GM21515 (cell line): Measurements from ENCODE around the gene MYO15B.

ENCODE experiments used
- ATAC-seq: cut with Tn5 transposase; IDR thresholded peaks from one replicate; pipeline ENCODE4 v1.9.1; 2021; ENCODE audit not compliant: unreplicated experiment

The MYO15B gene

GRCh38 chr17:75601057-75601987 lies 13.7 kb downstream of the MYO15B start:
- ATAC-seq = no peak

GRCh38 chr17:75602644-75603043 lies 15.0 kb downstream of the MYO15B start:
- no peak for ATAC-seq

- no peak for ATAC-seq
These were observed 15.5 kb downstream of the MYO15B start for GRCh38 chr17:75603123-75603522.

- ATAC-seq = no peak
These were observed 16.6 kb downstream of the MYO15B start for GRCh38 chr17:75604034-75604695.

- ATAC-seq = no peak
These were observed 18.2 kb downstream of the MYO15B start for GRCh38 chr17:75605790-75606189.

GRCh38 chr17:75607086-75607485 lies 19.5 kb downstream of the MYO15B start:
- ATAC-seq = no peak

GRCh38 chr17:75610103-75610984 lies 22.7 kb downstream of the MYO15B start:
- no peak for ATAC-seq

GRCh38 chr17:75611851-75612429 lies 24.3 kb downstream of the MYO15B start:
- no peak for ATAC-seq

- no peak for ATAC-seq
These were observed 25.5 kb downstream of the MYO15B start for GRCh38 chr17:75612906-75613626.

GRCh38 chr17:75614006-75614405 lies 26.4 kb downstream of the MYO15B start:
- ATAC-seq = no peak

- ATAC-seq = no peak
These were observed 27.1 kb downstream of the MYO15B start for GRCh38 chr17:75614556-75615270.

- ATAC-seq = no peak
These were observed 27.7 kb downstream of the MYO15B start for GRCh38 chr17:75615301-75615700.

GRCh38 chr17:75616521-75617122 lies 29.0 kb downstream of the MYO15B start:
- ATAC-seq = no peak

GRCh38 chr17:75617218-75617617 lies 29.6 kb downstream of the MYO15B start:
- ATAC-seq = no peak

GRCh38 chr17:75617675-75618074 lies 30.1 kb downstream of the MYO15B start:
- ATAC-seq = no peak

- no peak for ATAC-seq
These were observed 32.2 kb downstream of the MYO15B start for GRCh38 chr17:75619506-75620431.

- no peak for ATAC-seq
These were observed 33.9 kb downstream of the MYO15B start for GRCh38 chr17:75621489-75621888.

GRCh38 chr17:75622076-75622475 lies 34.5 kb downstream of the MYO15B start:
- ATAC-seq = no peak
